HG03103 (cell line): ENCODE data around the gene RDH8.
"Not testable (repeated sequence)": the region's sequence is repeated elsewhere in the genome, so short reads cannot be mapped to it uniquely, and the experiment has no call there.

Source experiments
- ATAC-seq: cut with Tn5 transposase; IDR thresholded peaks from one replicate; pipeline ENCODE4 v1.9.1; 2021; ENCODE audit warnings: low read depth; ENCODE audit not compliant: unreplicated experiment

The RDH8 gene

DNA sequence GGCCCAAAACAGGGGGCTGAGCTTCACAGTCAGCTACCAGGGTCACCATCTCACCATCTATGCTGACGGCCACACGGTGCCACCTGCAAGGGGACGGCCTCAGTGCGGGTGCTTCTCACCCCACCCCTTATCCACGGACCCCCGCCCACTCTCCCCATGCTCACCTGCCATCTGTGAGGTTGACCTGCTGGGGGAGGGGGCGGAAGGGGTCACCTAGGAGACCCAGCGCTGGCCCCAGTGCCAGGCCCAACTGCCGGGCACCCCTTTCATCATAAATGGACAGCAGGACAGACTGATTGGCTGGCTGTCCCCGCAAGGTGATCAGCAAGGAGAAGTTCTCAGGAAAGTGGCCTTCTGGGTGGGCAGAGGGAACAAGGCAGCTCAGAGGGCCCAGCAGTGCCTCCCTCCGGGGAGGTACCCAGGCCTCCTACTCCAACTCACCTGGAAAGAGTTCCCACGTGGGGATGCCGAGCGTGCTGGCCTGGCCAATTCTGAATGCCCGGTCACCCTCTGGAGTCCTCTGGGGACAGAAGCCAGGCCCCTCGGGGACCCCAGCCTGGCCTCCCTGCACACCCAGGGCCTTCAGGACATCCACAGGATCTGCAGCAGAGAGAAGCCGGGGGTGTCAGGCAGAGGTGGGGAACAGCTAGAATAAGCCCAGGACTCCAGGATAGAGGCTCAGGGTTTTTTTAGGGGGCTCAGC, 7.5 kb upstream of the RDH8 start:
- no peak for ATAC-seq

- ATAC-seq, result no peak
Observed at GRCh38 chr19:10006335-10006708, 7.0 kb upstream of the RDH8 start.

GRCh38 chr19:10006752-10007323, 6.4 kb upstream of the RDH8 start:
- ATAC-seq, result no peak

GRCh38 chr19:10007371-10008183, 5.7 kb upstream of the RDH8 start:
- no peak for ATAC-seq

GRCh38 chr19:10008184-10008765, 5.0 kb upstream of the RDH8 start:
- ATAC-seq, result no peak

DNA sequence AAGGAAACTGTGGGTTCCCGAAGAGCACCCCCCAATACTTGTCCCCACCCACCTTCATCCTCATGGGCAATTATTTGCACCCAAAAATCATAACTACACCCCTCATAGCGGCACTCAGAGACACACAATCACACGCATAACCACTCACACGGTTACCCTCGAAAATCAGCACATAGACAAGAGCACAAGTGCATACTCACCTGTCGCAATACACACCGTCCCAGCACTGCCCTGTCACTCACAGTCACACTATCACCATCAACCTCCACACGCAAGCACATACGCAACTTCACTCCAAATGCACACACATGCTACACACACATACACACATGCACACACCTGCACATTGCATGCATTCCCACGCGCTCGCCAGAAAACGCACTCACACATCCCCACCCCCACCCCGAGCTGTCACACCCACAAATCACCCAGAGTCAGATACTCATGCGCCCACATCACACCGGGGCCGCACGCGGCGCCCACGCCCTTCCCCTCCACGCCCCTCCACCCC, 3.5 kb upstream of the RDH8 start:
- ATAC-seq, result no peak

DNA sequence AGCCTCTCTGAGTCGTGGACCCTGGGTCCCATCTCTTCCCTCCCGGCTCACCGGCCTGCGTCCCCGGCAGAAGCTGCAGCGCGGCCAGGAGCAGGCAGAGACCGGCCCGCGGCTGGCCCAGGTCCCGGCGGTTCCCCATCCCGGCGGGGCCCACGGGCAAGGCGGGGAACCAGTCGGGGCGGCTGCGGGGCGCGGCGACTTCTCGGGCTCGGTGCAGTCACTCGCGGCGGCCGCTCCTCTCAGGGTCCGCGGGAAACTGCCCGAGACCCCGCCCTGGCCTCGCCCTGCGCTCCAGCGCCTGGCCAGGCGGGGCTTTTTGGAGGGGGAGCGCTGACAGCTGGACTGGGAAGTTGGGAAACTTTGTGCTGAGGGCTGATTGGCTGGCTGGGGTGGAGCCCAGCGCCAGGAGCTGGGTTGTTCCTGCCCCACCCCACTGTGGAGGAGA, 3.0 kb upstream of the RDH8 start, which contains the start of gene COL5A3:
COL5A3 (minus strand) TSS at position 258 of the 445 bp plus-strand sequence; CDS start at position 139, 119 bp downstream.
- no peak for ATAC-seq

GRCh38 chr19:10010939-10011338, 2.3 kb upstream of the RDH8 start:
- no peak for ATAC-seq

- ATAC-seq, result no peak
Observed at GRCh38 chr19:10011974-10012373, 1.3 kb upstream of the RDH8 start.

- ATAC-seq, result no peak
Observed at GRCh38 chr19:10013834-10014618, 743 bp downstream of the RDH8 start.

- no peak for ATAC-seq
Observed at GRCh38 chr19:10018263-10018662, 5.0 kb downstream of the RDH8 start.

GRCh38 chr19:10018786-10019185, 5.5 kb downstream of the RDH8 start:
- ATAC-seq, result no peak

DNA sequence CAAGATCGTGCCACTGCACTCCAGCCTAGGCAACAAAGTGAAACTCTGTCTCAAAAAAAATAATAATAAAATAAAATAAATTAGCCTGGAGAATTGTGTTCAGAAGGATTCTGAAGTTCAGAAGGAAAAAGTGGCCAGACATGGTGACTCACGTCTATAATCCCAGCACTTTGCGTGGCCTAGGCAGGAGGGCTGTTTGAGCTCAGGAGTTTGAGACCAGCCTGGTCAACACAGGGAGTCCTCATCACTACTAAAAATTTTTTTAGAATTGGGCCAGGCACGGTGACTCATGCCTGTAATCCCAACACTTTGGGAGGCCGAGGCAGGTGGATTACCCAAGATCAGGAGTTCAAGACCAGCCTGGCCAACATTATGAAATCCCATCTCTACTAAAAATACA, 6.0 kb downstream of the RDH8 start:
- ATAC-seq, result no peak

DNA sequence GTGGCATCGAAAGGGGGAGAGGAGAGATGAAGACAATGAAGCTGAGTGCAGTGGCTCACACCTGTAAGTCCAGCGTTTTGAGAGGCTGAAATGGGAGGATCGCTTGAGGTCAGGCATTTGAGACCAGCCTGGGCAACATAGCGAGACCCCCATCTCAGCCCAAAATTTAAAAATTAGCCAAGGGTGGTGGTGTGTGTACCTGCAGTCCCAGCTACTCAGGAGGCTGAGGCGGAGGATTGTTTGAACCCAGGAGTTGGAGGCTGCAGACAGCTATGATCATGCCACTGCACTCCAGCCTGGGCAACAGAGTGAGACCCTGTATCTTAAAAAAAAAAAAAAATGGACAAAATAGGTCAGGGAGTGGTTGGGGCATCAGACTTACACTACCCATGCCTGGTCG, 7.6 kb downstream of the RDH8 start:
- ATAC-seq, result no peak

- ATAC-seq, result no peak
Observed at GRCh38 chr19:10021446-10021845, 8.2 kb downstream of the RDH8 start.

DNA sequence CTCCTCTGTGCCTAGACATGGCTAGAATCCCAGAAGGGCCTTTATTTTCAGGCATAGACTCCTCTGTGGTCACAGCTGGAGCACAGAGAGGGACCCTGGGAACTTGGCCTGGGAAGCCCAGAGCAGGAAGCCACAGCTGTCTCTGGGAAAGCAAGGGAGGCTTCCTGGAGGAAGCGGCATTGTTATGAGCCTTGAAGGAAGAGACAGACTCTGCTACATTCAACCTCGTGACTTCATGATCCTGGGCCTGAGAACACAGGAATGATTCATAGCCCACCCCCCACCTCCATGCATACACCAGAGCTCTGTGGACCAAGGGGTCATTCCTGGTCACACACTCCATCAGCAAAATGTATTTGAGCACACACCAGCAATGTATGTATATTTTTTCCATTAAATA, 8.6 kb downstream of the RDH8 start:
- no peak for ATAC-seq

DNA sequence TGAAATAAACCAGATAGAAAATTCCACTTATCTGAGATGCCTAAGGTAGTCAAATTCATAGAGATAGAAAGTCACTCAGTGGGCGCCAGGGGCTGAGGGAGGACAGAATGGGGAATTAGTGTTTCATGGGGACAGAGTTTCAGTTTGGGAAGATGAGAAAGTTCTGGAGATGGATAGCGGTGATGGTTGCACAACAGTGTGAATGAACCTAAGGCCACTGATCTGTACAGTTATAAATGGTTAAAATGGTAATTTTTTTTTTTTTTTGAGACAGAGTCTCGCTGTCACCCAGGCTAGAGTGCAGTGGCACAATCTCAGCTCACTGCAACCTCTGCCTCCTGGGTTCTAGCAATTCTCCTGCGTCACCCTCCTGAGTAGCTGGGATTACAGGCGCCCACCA, 9.8 kb downstream of the RDH8 start:
- ATAC-seq, result not testable (repeated sequence)

GRCh38 chr19:10026744-10027143, 13.5 kb downstream of the RDH8 start:
- ATAC-seq, result no peak

- peak; percentile 54 for ATAC-seq
Observed at GRCh38 chr19:10027158-10027997, 14.1 kb downstream of the RDH8 start.
